ENCODE data around the gene C22orf31. TPM values are rescaled to one million over a fixed set of nuclear protein-coding genes. Genes with fewer than 3 reads are reported as not detected.

The C22orf31 gene
- total RNA-seq, 5 donors from 2014 or later (not counting 1 experiment from before 2014, with no cell fraction given): not detected

GRCh38 chr22:29032014-29032475, 29.6 kb downstream of the C22orf31 start:
- H3K27me3 Mint-ChIP-seq: peaks cover 34 to 41% of the 10 kb centered on the region in 2 donors
- no peak overlapping the region for H3K27ac Mint-ChIP-seq
- Histone ChIP-seq H3K36me3 (ENCODE audit: control insufficient read depth in 2 of 2, extremely low read depth in 1 of 2, insufficient read depth in 1 of 2, low read length in 1 of 2) (no peaks in the 10 kb centered on the region), H3K4me3 (ENCODE audit: control insufficient read depth in 1 of 2, extremely low read depth in 1 of 2, low read length in 1 of 2) (no peak overlapping the region), H3K4me1 (ENCODE audit: control insufficient read depth in 1 of 2, extremely low read depth in 1 of 2, insufficient read depth in 2 of 2, low read length in 2 of 2) (peaks cover 0 to 14% of the 10 kb centered on the region in 2 experiments), H3K27me3 (replicated peaks in 1 of 2; ENCODE audit: control insufficient read depth in 2 of 2, extremely low read depth in 1 of 2, insufficient read depth in 2 of 2, low read length in 1 of 2) (peaks cover 5 to 40% of the 10 kb centered on the region in 2 experiments), H3K9me3 (no peaks in the 10 kb centered on the region), H3K27ac (ENCODE audit: low read length) (no peak overlapping the region)
- H3K36me3 Mint-ChIP-seq: no peaks in the 10 kb centered on the region
- ChIA-PET POLR2A (no interaction called here), CTCF (no interaction called here)
- H3K9me3 Mint-ChIP-seq: no peaks in the 10 kb centered on the region
- ATAC-seq (replicated peaks in 1 of 4) (no peak), DNase-seq (no peak)
- H3K4me1 Mint-ChIP-seq: peaks cover 13 to 17% (median 16%) of the 10 kb centered on the region in 3 donors
- 97% methylated on average over 8 of the region's 8 CpGs for WGBS (ENCODE audit: insufficient coverage)
- no peak overlapping the region for H3K4me3 Mint-ChIP-seq

GRCh38 chr22:29031227-29032011, 30.2 kb downstream of the C22orf31 start:
- no peak for ATAC-seq (replicated peaks in 1 of 4)
- H3K9me3 Mint-ChIP-seq: no peaks in the 10 kb centered on the region

GRCh38 chr22:29030618-29031226, 30.9 kb downstream of the C22orf31 start:
- H3K4me1 ChIP-seq (ENCODE audit: control insufficient read depth in 1 of 2, extremely low read depth in 1 of 2, insufficient read depth in 2 of 2, low read length in 2 of 2): peaks cover 0 to 14% of the 10 kb centered on the region in 2 experiments
- peaks cover 40 to 41% of the 10 kb centered on the region in 2 donors for H3K27me3 Mint-ChIP-seq
- ATAC-seq (replicated peaks in 1 of 4): peak in 2 of 4 experiments; percentile 27 to 32
- H3K36me3 Mint-ChIP-seq: no peaks in the 10 kb centered on the region
- H3K9me3 ChIP-seq: no peaks in the 10 kb centered on the region
- CTCF ChIA-PET: interaction anchor here in 1 of 2 donors (0.7 kb wide), 1 partner anchor 1139 kb away, joined by 4 read pairs; no protein-coding TSS in a partner anchor
- no peaks in the 10 kb centered on the region for H3K9me3 Mint-ChIP-seq
- H3K4me1 Mint-ChIP-seq: peaks cover 13 to 17% (median 16%) of the 10 kb centered on the region in 3 donors
- no peak overlapping the region for H3K27ac ChIP-seq (ENCODE audit: low read length)
- 10% methylated on average over 26 of the region's 32 CpGs for WGBS (ENCODE audit: insufficient coverage)
- no peaks in the 10 kb centered on the region for H3K36me3 ChIP-seq (ENCODE audit: control insufficient read depth in 2 of 2, extremely low read depth in 1 of 2, insufficient read depth in 1 of 2, low read length in 1 of 2)
- peak in 2 of 35 experiments; percentile 3 to 5 for DNase-seq
- peaks cover 5 to 40% of the 10 kb centered on the region in 2 experiments for H3K27me3 ChIP-seq (replicated peaks in 1 of 2; ENCODE audit: control insufficient read depth in 2 of 2, extremely low read depth in 1 of 2, insufficient read depth in 2 of 2, low read length in 1 of 2)
- POLR2A ChIA-PET: interaction anchor here in 1 of 2 donors (0.5 kb wide), 1 partner anchor 116 kb away, joined by 3 read pairs; no protein-coding TSS in a partner anchor
- peak overlapping the region in 1 of 2 donors; percentile 3 for H3K4me3 ChIP-seq (ENCODE audit: control insufficient read depth in 1 of 2, extremely low read depth in 1 of 2, low read length in 1 of 2)
- H3K27ac Mint-ChIP-seq: no peak overlapping the region
- H3K4me3 Mint-ChIP-seq: peak overlapping the region; percentile 32 to 76 (median 53)

More at GRCh38 chr22:29031227-29032011, 30.2 kb downstream of the C22orf31 start:
- H3K4me1 ChIP-seq (ENCODE audit: control insufficient read depth in 1 of 2, extremely low read depth in 1 of 2, insufficient read depth in 2 of 2, low read length in 2 of 2): peaks cover 0 to 14% of the 10 kb centered on the region in 2 experiments
- H3K4me3 ChIP-seq (ENCODE audit: control insufficient read depth in 1 of 2, extremely low read depth in 1 of 2, low read length in 1 of 2): no peak overlapping the region
- no peak overlapping the region for H3K27ac ChIP-seq (ENCODE audit: low read length)
- no peaks in the 10 kb centered on the region for H3K36me3 Mint-ChIP-seq
- no peak for DNase-seq
- peaks cover 40 to 41% of the 10 kb centered on the region in 2 donors for H3K27me3 Mint-ChIP-seq
- no peak overlapping the region for H3K27ac Mint-ChIP-seq
- no peaks in the 10 kb centered on the region for H3K9me3 ChIP-seq
- ChIA-PET POLR2A (interaction anchor here in 1 of 2 donors (0.5 kb wide), 1 partner anchor 117 kb away, joined by 3 read pairs; no protein-coding TSS in a partner anchor), CTCF (interaction anchor here in 1 of 2 donors (0.7 kb wide), 1 partner anchor 1139 kb away, joined by 4 read pairs; no protein-coding TSS in a partner anchor)
- no peaks in the 10 kb centered on the region for H3K36me3 ChIP-seq (ENCODE audit: control insufficient read depth in 2 of 2, extremely low read depth in 1 of 2, insufficient read depth in 1 of 2, low read length in 1 of 2)
- H3K4me3 Mint-ChIP-seq: peak overlapping the region in 2 of 3 donors; percentile 18 to 76
- peaks cover 13 to 17% (median 16%) of the 10 kb centered on the region in 3 donors for H3K4me1 Mint-ChIP-seq
- 60% methylated on average over 11 of the region's 18 CpGs for WGBS (ENCODE audit: insufficient coverage)
- H3K27me3 ChIP-seq (replicated peaks in 1 of 2; ENCODE audit: control insufficient read depth in 2 of 2, extremely low read depth in 1 of 2, insufficient read depth in 2 of 2, low read length in 1 of 2): peaks cover 5 to 40% of the 10 kb centered on the region in 2 experiments

- Mint-ChIP-seq H3K4me3 (peak overlapping the region; percentile 32 to 76 (median 53)), H3K27me3 (peaks cover 40 to 41% of the 10 kb centered on the region in 2 donors), H3K27ac (no peak overlapping the region), H3K4me1 (peaks cover 13 to 17% (median 16%) of the 10 kb centered on the region in 3 donors), H3K9me3 (no peaks in the 10 kb centered on the region), H3K36me3 (no peaks in the 10 kb centered on the region)
- POLR2A ChIA-PET: no interaction called here
- Histone ChIP-seq H3K27ac (ENCODE audit: low read length) (no peak overlapping the region), H3K36me3 (ENCODE audit: control insufficient read depth in 2 of 2, extremely low read depth in 1 of 2, insufficient read depth in 1 of 2, low read length in 1 of 2) (no peaks in the 10 kb centered on the region), H3K4me3 (ENCODE audit: control insufficient read depth in 1 of 2, extremely low read depth in 1 of 2, low read length in 1 of 2) (peak overlapping the region in 1 of 2 donors; percentile 3), H3K4me1 (ENCODE audit: control insufficient read depth in 1 of 2, extremely low read depth in 1 of 2, insufficient read depth in 2 of 2, low read length in 2 of 2) (peaks cover 0 to 14% of the 10 kb centered on the region in 2 experiments), H3K27me3 (replicated peaks in 1 of 2; ENCODE audit: control insufficient read depth in 2 of 2, extremely low read depth in 1 of 2, insufficient read depth in 2 of 2, low read length in 1 of 2) (peaks cover 5 to 42% of the 10 kb centered on the region in 2 experiments), H3K9me3 (no peaks in the 10 kb centered on the region)
- ATAC-seq (replicated peaks in 1 of 4) (peak in 3 of 4 experiments; percentile 6 to 24 (median 9)), DNase-seq (peak in 1 of 35 experiments; percentile 8)
- 0% methylated on average over 5 of the region's 20 CpGs for WGBS (ENCODE audit: insufficient coverage)
- CTCF ChIA-PET: interaction anchor here in 1 of 2 donors (0.6 kb wide), 1 partner anchor 71 kb away, joined by 3 read pairs; no protein-coding TSS in a partner anchor
Measured at GRCh38 chr22:29030016-29030617, 31.5 kb downstream of the C22orf31 start.

GRCh38 chr22:29029202-29030000, 32.2 kb downstream of the C22orf31 start:
- ATAC-seq (replicated peaks in 1 of 4): no peak
- WGBS (ENCODE audit: insufficient coverage): no CpG with 5 or more reads among the region's 9 CpGs
- Mint-ChIP-seq H3K9me3 (no peaks in the 10 kb centered on the region), H3K27me3 (peaks cover 40% of the 10 kb centered on the region in 2 donors), H3K4me1 (peaks cover 13 to 17% (median 16%) of the 10 kb centered on the region in 3 donors), H3K4me3 (peak overlapping the region in 1 of 3 donors; percentile 76), H3K36me3 (no peaks in the 10 kb centered on the region), H3K27ac (no peak overlapping the region)
- DNase-seq: no peak
- Histone ChIP-seq H3K9me3 (no peaks in the 10 kb centered on the region), H3K4me1 (ENCODE audit: control insufficient read depth in 1 of 2, extremely low read depth in 1 of 2, insufficient read depth in 2 of 2, low read length in 2 of 2) (peaks cover 0 to 14% of the 10 kb centered on the region in 2 experiments), H3K27ac (ENCODE audit: low read length) (no peak overlapping the region), H3K4me3 (ENCODE audit: control insufficient read depth in 1 of 2, extremely low read depth in 1 of 2, low read length in 1 of 2) (no peak overlapping the region), H3K36me3 (ENCODE audit: control insufficient read depth in 2 of 2, extremely low read depth in 1 of 2, insufficient read depth in 1 of 2, low read length in 1 of 2) (no peaks in the 10 kb centered on the region), H3K27me3 (replicated peaks in 1 of 2; ENCODE audit: control insufficient read depth in 2 of 2, extremely low read depth in 1 of 2, insufficient read depth in 2 of 2, low read length in 1 of 2) (peaks cover 5 to 42% of the 10 kb centered on the region in 2 experiments)
- CTCF ChIA-PET: interaction anchor here in 1 of 2 donors (0.6 to 1.1 kb wide), 3 partner anchors 10 to 72 kb away, joined by 3 read pairs; no protein-coding TSS in a partner anchor
- POLR2A ChIA-PET: no interaction called here
